GM21786 (cell line): ENCODE measurements around the gene SLIT3.
A peak's percentile ranks its signal among the peaks of the same experiment; 100 is the strongest.

ENCODE experiments used
- ATAC-seq: cut with Tn5 transposase; IDR thresholded peaks from one replicate; pipeline ENCODE4 v1.9.1; 2021; ENCODE audit not compliant: unreplicated experiment

SLIT3 gene

DNA sequence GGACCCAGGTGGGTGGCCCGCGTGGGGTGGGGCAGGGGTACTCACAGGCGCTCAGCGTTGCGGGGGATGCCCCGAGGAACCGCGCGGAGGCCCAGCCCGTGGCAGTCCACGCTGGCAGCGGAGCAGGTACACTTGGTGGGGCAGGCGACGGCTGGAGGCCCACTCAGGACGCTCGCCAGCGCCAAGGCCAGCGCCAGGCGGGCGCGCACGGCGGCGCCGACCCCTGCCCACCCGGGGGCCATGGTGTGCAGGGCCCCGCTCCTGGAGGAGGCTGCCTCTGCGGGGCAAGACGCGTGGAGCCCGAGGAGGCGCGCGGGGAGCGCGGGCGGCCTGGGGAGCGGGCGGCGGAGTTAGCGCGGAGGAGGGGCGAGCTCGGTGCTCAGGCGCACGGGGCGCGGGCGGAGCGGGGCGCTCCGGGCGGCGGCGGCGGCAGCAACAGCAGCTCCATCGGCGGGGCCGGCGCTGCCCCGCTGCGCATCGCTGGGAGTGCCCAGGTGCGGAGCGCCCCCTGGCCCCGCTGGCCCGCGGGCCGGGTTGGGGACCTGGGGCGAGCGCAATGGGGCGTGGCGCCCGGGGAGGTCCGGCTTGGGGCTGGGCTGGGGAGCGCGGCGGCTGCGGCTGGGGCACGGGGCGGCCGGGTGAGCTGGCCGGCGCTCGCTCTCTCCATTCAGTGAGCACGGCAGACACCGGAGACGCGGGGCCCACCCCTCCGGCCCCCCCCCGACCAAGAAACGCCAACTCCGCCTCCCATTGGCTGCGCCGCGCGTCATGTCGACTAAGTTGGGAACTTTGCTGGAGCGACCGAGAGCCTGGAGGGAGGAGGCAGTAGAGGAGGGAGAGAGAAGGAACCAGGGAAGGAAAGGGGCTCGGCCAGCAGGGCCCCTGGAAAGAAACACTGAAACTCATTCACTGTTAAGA, at the start of gene SLIT3:
Gene SLIT3 (minus strand): TSS at position 672 of the 918 bp plus-strand sequence. CDS start 430 bp downstream, at position 242.
- no peak for ATAC-seq

DNA sequence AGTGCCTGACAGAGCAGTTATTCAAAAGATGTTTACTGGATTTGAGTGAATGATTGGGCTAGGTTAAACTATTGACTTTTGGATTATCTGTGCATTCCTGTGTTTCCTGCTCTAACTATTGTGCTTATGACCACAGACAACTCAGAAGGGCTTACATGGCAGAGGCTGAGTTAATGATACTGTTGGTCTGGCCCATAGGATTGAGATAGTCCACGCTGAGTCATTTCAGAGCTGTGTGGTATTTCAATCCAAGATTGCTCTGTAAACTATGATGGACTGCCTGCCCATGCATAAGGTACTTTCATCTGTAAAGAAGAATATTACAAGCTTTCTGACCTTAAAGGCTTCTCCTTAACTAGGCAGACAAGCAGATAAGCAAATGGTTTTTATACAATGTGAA, 49.1 kb upstream of the SLIT3 start:
- no peak for ATAC-seq

GRCh38 chr5:169347786-169348185, 46.8 kb upstream of the SLIT3 start:
- ATAC-seq = no peak

- ATAC-seq = no peak
Observed at GRCh38 chr5:169344629-169345028, 43.7 kb upstream of the SLIT3 start.

DNA sequence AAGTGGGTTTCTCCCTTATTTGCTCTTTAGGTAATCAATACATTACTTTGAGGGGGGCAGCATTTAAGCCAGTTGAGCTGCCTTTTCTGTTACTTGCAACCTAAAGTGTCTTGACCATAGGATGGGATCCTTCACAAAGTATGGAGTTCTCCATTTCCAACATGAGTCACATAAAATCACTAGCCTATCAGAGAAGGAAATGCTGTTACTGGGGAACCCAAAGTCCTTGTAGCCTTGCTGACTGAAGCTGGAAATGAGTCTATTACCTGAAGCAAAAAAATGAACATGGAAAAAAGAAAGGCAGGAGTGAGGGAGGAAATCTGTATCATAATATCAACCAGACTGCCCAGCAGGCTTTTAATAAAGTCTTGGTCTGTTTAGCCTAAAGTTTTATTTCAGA, 42.8 kb upstream of the SLIT3 start:
- ATAC-seq = no peak

DNA sequence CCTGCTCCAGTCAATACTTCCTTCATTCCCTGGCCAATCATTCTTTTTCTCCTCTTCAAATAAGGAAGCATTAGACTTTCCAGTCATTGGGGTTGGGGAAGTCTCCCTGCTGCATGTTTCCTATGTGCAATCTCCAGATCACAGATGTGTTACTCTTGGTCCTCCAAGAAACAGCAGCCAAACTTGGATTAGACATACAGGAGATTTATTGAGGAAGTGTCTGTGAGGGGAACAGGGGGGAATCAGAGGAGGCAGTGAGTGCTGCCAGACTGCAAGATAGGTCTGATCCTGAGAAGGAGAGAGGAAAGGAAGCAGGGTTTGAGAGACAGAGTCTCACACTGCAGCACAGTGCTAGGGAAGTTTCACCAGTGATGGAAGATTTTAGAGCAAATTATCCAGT, 40.6 kb upstream of the SLIT3 start:
- no peak for ATAC-seq

GRCh38 chr5:169339869-169340268, 38.9 kb upstream of the SLIT3 start:
- peak; percentile 58 for ATAC-seq

DNA sequence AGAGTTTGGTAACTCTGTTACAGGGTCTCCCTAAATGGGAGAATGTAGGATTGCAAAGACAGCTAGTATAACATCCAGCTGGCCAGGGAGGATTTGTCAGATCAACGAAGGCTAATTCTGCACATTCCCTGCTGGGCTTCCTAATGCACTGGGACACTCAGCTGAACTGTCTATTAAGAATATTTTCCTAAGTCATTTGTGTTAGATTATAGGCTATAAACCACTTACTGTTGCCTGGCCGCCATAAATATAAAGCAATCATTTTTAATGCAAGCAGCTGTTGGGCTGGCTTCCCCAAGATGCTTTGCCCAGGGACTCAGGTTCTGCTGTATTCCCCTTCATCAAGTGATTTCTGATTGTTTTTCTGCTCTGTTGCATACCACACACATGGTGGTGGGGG, 35.3 kb upstream of the SLIT3 start:
- ATAC-seq = no peak

GRCh38 chr5:169335806-169336205, 34.9 kb upstream of the SLIT3 start:
- no peak for ATAC-seq

DNA sequence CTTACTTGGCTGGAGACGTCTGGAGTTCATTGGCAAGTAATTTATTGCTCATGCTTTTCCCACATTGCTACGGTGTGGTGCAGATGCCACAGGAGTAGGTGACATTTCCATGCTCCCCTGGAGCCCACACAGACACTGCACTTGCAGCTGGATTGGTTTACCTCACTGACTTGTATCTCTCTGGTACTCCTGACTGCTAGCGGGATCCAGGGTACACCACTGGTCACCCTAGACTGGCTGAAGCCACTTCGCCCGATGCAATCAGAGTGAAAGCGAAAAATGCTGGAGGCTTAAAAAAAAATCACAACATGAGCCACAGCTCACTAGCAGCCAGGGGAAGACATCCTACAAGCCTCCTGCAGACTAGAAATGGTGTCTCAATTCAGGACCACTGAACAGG, 32.6 kb upstream of the SLIT3 start:
- ATAC-seq = no peak

- ATAC-seq = no peak
Observed at GRCh38 chr5:169331292-169331852, 30.4 kb upstream of the SLIT3 start.

DNA sequence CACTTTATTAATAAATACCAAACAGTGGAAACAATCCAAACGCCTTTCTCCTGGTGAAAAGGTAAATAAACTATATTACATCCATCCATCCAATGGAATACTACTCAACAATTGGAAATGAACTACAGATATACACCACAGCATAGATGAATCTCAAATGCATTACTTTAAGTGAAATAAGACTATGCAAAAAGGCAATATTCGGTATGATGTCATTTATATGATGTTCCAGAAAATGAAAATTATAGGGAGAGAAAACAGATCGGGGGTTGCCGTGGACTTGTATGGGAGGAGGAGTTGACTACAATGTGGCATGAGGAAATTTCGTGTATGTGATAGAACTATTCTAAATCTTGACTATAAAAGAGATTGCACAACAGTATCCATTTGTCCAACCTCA, 27.5 kb upstream of the SLIT3 start:
- ATAC-seq = no peak

DNA sequence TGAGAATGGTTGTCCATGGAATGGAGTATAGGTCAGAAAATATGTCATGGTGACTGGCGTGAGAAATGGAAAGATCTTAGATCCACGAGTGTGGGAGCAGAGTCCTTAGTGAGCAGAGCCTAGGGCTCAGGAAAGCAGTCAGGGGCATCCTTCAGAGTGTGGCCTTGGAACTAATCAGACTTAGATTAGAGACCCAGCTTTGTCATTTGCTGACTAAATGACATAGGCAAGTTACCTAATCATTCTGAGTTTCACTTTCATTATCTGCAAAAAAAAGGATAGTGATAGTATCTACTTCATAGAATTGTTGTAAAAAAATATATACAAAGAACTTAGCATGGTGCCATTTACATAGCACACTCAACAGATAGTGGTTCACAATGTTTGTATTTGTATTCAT, 24.3 kb upstream of the SLIT3 start:
- ATAC-seq = no peak

DNA sequence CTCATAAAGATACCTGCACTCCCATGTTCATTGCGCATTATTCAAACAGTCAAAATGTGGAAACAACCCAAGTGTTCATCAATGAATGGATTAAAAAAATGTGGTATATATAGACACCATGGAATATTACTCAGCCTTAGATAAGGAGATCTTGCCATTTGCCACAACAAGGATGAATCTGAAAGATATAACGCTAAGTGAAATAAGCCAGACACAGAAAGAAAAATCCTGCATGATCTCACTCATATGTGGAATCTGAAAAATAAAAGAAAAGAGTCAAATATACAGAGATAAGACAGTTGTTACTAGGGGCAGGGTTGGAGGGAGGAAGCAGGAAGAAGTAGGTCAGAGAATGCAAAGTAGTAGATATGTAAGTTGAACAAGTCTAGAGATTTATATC, 17.6 kb upstream of the SLIT3 start:
- ATAC-seq = no peak

- ATAC-seq = no peak
Observed at GRCh38 chr5:169307646-169308045, 6.7 kb upstream of the SLIT3 start.

GRCh38 chr5:169305366-169305765, 4.4 kb upstream of the SLIT3 start:
- ATAC-seq = no peak

DNA sequence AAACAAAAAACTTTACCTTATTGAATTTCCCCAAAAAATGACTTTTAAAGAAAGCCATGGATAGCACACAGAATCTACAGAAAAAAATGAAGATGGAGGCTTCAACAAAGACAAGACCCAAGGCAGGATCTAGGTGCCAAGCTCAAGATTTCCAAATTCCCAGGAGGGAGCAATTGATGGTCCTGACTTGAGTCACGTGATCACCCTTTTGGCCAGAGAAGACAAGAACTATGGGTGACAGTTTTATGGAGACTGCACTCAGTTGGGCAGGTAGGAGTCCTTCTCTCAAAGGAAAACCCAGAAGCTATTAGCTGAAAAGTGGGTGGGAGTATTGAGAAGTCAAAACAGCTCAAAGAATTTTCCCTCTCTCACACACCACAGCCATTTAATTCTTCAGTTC, 3.2 kb upstream of the SLIT3 start:
- ATAC-seq = no peak

DNA sequence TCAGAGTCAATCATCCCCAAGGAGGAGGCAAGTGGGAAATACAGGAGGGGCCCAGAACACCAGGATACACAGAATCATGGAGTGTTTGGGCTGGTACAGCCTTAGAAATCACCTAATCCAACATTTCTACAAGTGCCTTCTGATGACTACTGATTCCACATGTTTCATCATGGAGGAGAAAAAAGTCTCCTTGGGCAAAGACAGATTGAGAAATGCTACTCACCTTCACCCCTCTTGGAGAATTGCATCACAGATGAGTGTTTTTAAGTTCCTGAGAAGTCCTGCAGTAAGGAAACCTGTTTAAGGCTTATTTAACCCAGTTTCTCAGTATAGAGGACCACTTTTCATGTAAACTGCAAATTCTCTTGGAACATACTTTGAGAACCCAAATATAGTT, 2.2 kb upstream of the SLIT3 start:
- ATAC-seq = no peak

DNA sequence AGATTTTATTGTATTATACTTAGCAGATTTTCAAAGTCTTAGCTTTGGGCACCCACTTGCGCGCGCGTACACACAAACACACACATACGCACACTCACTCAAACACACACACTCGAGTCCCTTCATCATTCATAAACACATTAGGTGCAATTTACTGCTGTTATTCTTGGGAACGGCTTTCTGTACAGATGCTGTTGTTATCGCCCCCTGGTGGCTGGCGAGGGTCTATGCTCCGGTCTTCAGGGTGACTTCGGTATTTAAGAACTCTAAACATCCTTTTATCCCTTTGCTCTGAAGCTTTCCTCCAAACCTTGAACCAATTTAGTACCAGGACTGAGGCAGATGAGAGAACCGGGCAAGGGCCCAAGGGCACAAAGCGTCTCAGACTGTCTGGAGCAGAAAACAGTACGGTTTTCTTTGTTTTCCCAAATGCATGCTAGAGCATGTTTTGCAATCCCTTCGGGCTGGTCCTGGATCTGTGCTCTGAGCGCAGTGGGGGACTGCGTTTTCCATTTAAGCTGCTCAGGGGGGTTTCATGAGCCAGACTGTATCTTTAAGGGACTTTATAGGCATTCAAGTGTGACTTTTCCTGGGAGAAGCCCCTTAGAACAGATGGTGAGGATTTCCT, 1.7 kb upstream of the SLIT3 start:
- peak; percentile 78 for ATAC-seq

DNA sequence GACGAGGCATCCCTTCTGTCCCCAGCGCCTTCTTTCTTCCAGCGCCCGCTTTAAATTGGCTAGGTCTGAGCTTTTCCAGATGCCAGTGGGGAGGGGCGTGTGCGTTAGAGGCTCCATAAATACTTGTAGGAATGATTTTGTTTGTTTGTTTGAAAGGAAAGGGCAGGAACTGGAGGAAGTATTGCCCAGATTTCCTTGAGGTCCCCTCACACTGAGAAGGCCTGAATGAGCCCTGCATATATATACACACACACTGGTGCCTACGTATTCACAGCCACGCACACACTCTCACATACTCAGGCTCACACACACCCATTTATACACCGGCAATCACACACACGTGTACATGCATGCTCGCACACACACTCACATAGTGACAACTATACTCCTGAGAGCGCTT, 1.0 kb upstream of the SLIT3 start:
- no peak for ATAC-seq

DNA sequence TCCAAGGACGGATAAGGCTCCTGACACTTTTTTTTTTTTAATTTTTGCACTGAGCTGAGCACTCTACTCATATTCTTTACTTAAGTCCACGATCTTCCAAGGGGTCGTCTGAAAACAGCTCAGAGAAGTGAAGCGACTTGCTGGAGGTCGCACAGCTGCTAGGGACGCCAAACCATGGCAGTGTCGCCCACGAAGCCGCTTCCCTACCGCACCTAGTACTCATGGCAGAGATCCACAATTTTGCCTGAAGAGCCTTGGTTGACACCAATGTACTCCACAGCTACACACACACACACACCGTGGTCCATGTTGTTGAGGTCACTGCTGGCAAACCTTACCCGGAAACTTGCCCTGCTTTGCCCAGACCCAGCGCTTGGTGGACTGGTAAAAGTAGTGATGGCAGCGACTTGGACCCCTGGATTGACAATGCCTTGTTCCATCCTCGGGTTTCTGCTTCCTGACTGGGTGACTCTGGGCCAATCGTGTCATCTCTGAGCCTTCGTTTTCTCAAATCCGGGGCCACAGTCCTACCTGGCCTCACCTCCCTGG, 521 bp upstream of the SLIT3 start:
- no peak for ATAC-seq
